ENCODE results near the gene STOX2. TPM values are rescaled to one million over a fixed set of nuclear protein-coding genes. Genes with fewer than 3 reads are reported as not detected.

The STOX2 gene
- total and polyA plus RNA-seq, 2 of the 8 experiments (the other 6 are each of a cell fraction or from before 2014, with no cell fraction given): 5.5 to 20.0 TPM

DNA sequence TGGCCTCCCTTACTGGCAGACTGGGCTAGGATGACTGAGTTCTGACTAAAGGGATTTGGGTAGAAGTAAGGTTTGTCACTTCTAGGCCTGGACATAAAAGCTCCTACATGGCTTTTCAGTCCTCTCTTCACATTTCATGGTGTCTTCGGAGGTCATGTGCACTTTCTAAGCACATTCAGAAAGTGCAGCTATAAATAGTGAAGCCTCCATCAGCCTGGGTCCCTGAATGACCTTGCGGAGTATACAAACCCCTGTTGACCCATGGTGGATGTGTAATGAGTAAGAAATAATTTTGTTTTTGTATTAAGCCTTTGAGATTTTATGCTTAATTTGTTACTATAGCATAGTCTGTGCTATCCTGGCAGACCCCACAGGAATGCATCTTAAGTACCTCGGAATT, 154.0 kb downstream of the STOX2 start:
- H4K5ac ChIP-seq (ENCODE audit: insufficient read length, low read depth, low read length): no peak overlapping the region
- no peaks in the 10 kb centered on the region for H3K79me1 ChIP-seq (ENCODE audit: low read depth, low read length)
- no peak overlapping the region for H3K18ac ChIP-seq (ENCODE audit: extremely low read depth, low read length)
- no peak overlapping the region for H3K4me3 ChIP-seq (ENCODE audit: extremely low read depth in 1 of 4, insufficient read depth in 2 of 4, low read depth in 3 of 4, low read length in 4 of 4)
- FAIRE-seq (no peak), DNase-seq (ENCODE audit: low read depth in 1 of 2, low spot score in 2 of 2) (no peak)
- no peaks in the 10 kb centered on the region for H4K20me1 ChIP-seq (replicated peaks in 1 of 2; ENCODE audit: control insufficient read depth in 1 of 2, insufficient read depth in 2 of 2, low read length in 2 of 2)
- no peak overlapping the region for H2AK5ac ChIP-seq (ENCODE audit: low read depth, low read length)
- H2BK20ac ChIP-seq (ENCODE audit: low read length): no peak overlapping the region
- H2BK15ac ChIP-seq (ENCODE audit: low read length): no peak overlapping the region
- no peak overlapping the region for H3K4me2 ChIP-seq (ENCODE audit: insufficient read depth in 1 of 2, low read depth in 2 of 2, low read length in 2 of 2)
- H3K56ac ChIP-seq (replicated peaks; ENCODE audit: insufficient read length, low read depth, low read length): no peak overlapping the region
- no peak overlapping the region for H3K27ac ChIP-seq (ENCODE audit: low read depth, low read length)
- ChIA-PET CTCF (ENCODE audit: partially characterized antibody) (no interaction called here), POLR2A (ENCODE audit: partially characterized antibody) (no interaction called here)
- no peak overlapping the region for H2BK5ac ChIP-seq (ENCODE audit: low read depth, low read length)
- H3K23ac ChIP-seq (ENCODE audit: insufficient read length): no peak overlapping the region
- peaks cover 0 to 6% (median 3%) of the 10 kb centered on the region in 4 experiments; a peak in 5 of 7 replicates for H3K4me1 ChIP-seq (replicated peaks in 1 of 4; ENCODE audit: control insufficient read depth in 3 of 4, insufficient read depth in 4 of 4, low read length in 3 of 4)
- no peak overlapping the region for H4K8ac ChIP-seq (ENCODE audit: extremely low read depth, insufficient read depth, low read length)
- H2AFZ ChIP-seq (ENCODE audit: low read length): no peak overlapping the region
- no peak overlapping the region for H2BK12ac ChIP-seq (ENCODE audit: low read depth, low read length)
- H3K9ac ChIP-seq (replicated peaks in 1 of 4; ENCODE audit: extremely low read depth in 1 of 4, low read depth in 3 of 4, low read length in 3 of 4): no peak overlapping the region
- H3K14ac ChIP-seq (ENCODE audit: insufficient read length): no peak overlapping the region
- peaks cover 0 to 1% (median 0%) of the 10 kb centered on the region in 4 experiments; a peak in 1 of 7 replicates for H3K27me3 ChIP-seq (replicated peaks in 1 of 4; ENCODE audit: control insufficient read depth in 3 of 4, extremely low read depth in 1 of 4, insufficient read depth in 3 of 4, low read length in 3 of 4)
- 87% methylated on average over 3 of the region's 3 CpGs; no CpG with 5 or more reads in 1 of the 2 experiments for WGBS, 2 experiments (ENCODE audit: extremely low coverage in 1 of 2, insufficient coverage in 1 of 2, insufficient read length in 1 of 2, insufficient replicate concordance in 2 of 2, low coverage in 1 of 2, low lambda C conversion rate in 2 of 2, missing lambda C conversion rate in 1 of 2)
- no peaks in the 10 kb centered on the region for H3K9me3 ChIP-seq (ENCODE audit: insufficient read depth in 2 of 2, low read depth in 1 of 2, low read length in 1 of 2)
- no peak overlapping the region for H3K4ac ChIP-seq (replicated peaks; ENCODE audit: insufficient read length, low read depth, low read length)
- no peaks in the 10 kb centered on the region for H3K79me2 ChIP-seq (ENCODE audit: control insufficient read depth in 1 of 2, insufficient read depth in 2 of 2, low read length in 2 of 2)
- no peak overlapping the region for H2BK120ac ChIP-seq (replicated peaks; ENCODE audit: low read depth, low read length)
- TF ChIP-seq SAP30 (IDR thresholded peaks at IDR 0.05; ENCODE audit: insufficient read depth, insufficient replicate concordance, low read length): no peak
- TF ChIP-seq JUND (IDR thresholded peaks at IDR 0.05; ENCODE audit: low read length): no peak
- TF ChIP-seq SP2 (IDR thresholded peaks at IDR 0.05; ENCODE audit: low read length): no peak
- TF ChIP-seq CEBPB (IDR thresholded peaks at IDR 0.05; ENCODE audit: low read depth, low read length): no peak
- no peak for TF ChIP-seq EGR1 (IDR thresholded peaks at IDR 0.05; ENCODE audit: borderline replicate concordance, low read depth, low read length)
- TF ChIP-seq CTBP2 (IDR thresholded peaks at IDR 0.05; ENCODE audit: borderline replicate concordance, insufficient read depth, insufficient read length, low read length): no peak
- TF ChIP-seq, protein P1, sequence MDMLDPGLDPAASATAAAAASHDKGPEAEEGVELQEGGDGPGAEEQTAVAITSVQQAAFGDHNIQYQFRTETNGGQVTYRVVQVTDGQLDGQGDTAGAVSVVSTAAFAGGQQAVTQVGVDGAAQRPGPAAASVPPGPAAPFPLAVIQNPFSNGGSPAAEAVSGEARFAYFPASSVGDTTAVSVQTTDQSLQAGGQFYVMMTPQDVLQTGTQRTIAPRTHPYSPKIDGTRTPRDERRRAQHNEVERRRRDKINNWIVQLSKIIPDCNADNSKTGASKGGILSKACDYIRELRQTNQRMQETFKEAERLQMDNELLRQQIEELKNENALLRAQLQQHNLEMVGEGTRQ (IDR thresholded peaks at IDR 0.05; ENCODE audit: low read length): no peak
- TF ChIP-seq RFX5 (IDR thresholded peaks at IDR 0.05; ENCODE audit: borderline replicate concordance, low read depth, low read length): no peak
- TF ChIP-seq EP300 (IDR thresholded peaks at IDR 0.05; ENCODE audit: borderline replicate concordance in 1 of 2, low read depth in 2 of 2, low read length in 2 of 2): no peak
- TF ChIP-seq RAD21 (IDR thresholded peaks at IDR 0.05 in 1 of 2, conservative IDR thresholded peaks at IDR 0.05 in 1 of 2; ENCODE audit: low read depth in 2 of 2, low read length in 2 of 2): no peak
- no peak for TF ChIP-seq BRCA1 (IDR thresholded peaks at IDR 0.05; ENCODE audit: low read depth, low read length)
- no peak for TF ChIP-seq MAX (IDR thresholded peaks at IDR 0.05)
- H4K91ac ChIP-seq (replicated peaks; ENCODE audit: insufficient read length, low read length): no peak overlapping the region
- no peaks in the 10 kb centered on the region for H3K23me2 ChIP-seq (ENCODE audit: low read depth, low read length)
- no peaks in the 10 kb centered on the region for H3K36me3 ChIP-seq (ENCODE audit: control insufficient read depth in 2 of 4, insufficient read depth in 4 of 4, low read length in 3 of 4)
